Osteoblast (primary cell): ENCODE data around the gene DEFB129. TPM values are rescaled to one million over a fixed set of nuclear protein-coding genes. Genes with fewer than 3 reads are reported as not detected.
"Not testable (repeated sequence)": the region's sequence is repeated elsewhere in the genome, so short reads cannot be mapped to it uniquely, and the experiment has no call there.

Source experiments
- DNase-seq: peaks from one replicate; pipeline ENCODE4 v3.0.0; 2011; ENCODE audit warnings: low spot score, mixed read lengths; ENCODE audit not compliant: insufficient read length; ENCODE audit errors: missing footprints
- H2AFZ ChIP-seq: 2 replicates; pipeline ENCODE4 v1.6.0; 2011; ENCODE audit warnings: mild to moderate bottlenecking, low read length
- H3K27ac ChIP-seq: 2 replicates; pipeline ENCODE4 v1.5.1; 2011; ENCODE audit warnings: mild to moderate bottlenecking, low read depth, low read length, moderate library complexity
- H3K27me3 ChIP-seq: 2 replicates; pipeline ENCODE4 v1.6.0; 2012; ENCODE audit warnings: mild to moderate bottlenecking, control low read depth, inconsistent platforms, low read length, moderate library complexity; ENCODE audit not compliant: insufficient read depth
- H3K36me3 ChIP-seq: 2 replicates; pipeline ENCODE4 v1.5.1; 2011; ENCODE audit warnings: mild to moderate bottlenecking, low read length, control low read depth, moderate library complexity; ENCODE audit not compliant: insufficient read depth
- H3K4me1 ChIP-seq: 2 replicates; pipeline ENCODE4 v1.5.1; 2011; ENCODE audit warnings: mild to moderate bottlenecking, low read length, control low read depth, moderate library complexity; ENCODE audit not compliant: insufficient read depth
- H3K4me2 ChIP-seq: 2 replicates; pipeline ENCODE4 v1.6.0; 2011; ENCODE audit warnings: mild to moderate bottlenecking, low read length; ENCODE audit not compliant: insufficient read depth
- H3K4me3 ChIP-seq: fragments of 200-600 bp; sonication (generic); 3 replicates; pipeline ENCODE4 v1.5.1; 2012; ENCODE audit warnings: mild to moderate bottlenecking, low read length, inconsistent platforms; ENCODE audit not compliant: insufficient read depth
- H3K79me2 ChIP-seq: 2 replicates; pipeline ENCODE4 v1.6.0; 2012; ENCODE audit warnings: mild to moderate bottlenecking, low read length, control low read depth, inconsistent platforms; ENCODE audit not compliant: insufficient read depth
- H3K9me3 ChIP-seq: 2 replicates; pipeline ENCODE4 v1.5.1; 2011; ENCODE audit warnings: low read depth, low read length, control low read depth
- H4K20me1 ChIP-seq: 2 replicates; pipeline ENCODE4 v1.6.0; 2012; ENCODE audit warnings: mild to moderate bottlenecking, low read length, control low read depth; ENCODE audit not compliant: insufficient read depth
- total RNA-seq: library from RNA; depleted of rRNA; stranded (reverse); fragments of >200 nt; gene quantifications from 2 replicates; pipeline ENCODE4 v1.2.3, GENCODE V29; 2012
- TF ChIP-seq, protein P1 (sequence below): IDR thresholded peaks from 2 replicates; pipeline ENCODE4 v1.5.1; 2011; ENCODE audit warnings: mild to moderate bottlenecking, low read depth, low read length, moderate library complexity; ENCODE audit errors: extremely low read depth

Gene DEFB129
- total RNA-seq, 1 donor: not detected

DNA sequence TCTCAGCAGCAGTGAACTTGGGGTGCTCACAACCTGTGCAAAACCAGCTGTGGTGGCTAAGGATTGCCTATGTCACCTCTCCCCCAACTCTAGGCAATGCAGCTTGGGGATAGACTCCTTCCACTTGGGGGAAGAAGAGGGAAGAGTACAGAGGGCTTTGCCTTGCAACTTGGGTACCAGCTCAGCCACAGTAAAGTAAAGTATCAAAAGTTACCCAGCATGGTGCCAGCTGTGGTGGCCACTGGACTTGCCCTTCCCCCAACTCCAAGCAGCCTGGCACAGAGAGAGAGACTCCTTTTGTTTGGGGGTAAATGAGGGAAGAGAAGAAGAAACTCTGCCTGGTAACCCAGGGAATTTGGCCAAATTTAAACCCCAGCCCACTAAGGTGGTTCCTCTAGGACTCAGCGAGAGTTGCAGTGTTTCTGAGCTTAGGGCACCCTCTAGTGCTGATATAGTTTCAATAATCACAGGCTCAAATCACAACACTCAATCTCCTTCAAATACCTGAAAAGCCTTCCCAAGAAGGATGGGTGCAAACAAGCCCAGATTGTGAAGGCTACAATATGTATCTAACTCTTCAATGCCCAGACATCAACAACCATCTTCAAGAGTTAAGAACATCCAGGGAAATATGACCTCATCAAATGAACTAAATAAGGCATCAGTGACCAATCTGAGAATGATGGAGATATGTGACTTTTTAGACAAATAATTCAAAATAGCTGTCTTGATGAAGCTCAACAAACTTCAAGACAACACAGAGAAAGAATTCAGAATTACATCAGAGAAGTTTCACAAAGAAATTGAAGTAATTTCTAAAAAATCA, 7.6 kb upstream of the DEFB129 start:
- no peaks in the 10 kb centered on the region for H3K79me2 ChIP-seq
- no peak overlapping the region for H3K4me3 ChIP-seq
- H3K4me1 ChIP-seq: no peaks in the 10 kb centered on the region
- TF ChIP-seq, protein P1, sequence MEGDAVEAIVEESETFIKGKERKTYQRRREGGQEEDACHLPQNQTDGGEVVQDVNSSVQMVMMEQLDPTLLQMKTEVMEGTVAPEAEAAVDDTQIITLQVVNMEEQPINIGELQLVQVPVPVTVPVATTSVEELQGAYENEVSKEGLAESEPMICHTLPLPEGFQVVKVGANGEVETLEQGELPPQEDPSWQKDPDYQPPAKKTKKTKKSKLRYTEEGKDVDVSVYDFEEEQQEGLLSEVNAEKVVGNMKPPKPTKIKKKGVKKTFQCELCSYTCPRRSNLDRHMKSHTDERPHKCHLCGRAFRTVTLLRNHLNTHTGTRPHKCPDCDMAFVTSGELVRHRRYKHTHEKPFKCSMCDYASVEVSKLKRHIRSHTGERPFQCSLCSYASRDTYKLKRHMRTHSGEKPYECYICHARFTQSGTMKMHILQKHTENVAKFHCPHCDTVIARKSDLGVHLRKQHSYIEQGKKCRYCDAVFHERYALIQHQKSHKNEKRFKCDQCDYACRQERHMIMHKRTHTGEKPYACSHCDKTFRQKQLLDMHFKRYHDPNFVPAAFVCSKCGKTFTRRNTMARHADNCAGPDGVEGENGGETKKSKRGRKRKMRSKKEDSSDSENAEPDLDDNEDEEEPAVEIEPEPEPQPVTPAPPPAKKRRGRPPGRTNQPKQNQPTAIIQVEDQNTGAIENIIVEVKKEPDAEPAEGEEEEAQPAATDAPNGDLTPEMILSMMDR: peak; percentile 32
- H3K36me3 ChIP-seq: no peaks in the 10 kb centered on the region
- H4K20me1 ChIP-seq: no peaks in the 10 kb centered on the region
- H3K27ac ChIP-seq: no peak overlapping the region
- no peaks in the 10 kb centered on the region for H3K9me3 ChIP-seq
- no peak overlapping the region for H3K4me2 ChIP-seq
- H3K27me3 ChIP-seq: no peaks in the 10 kb centered on the region
- DNase-seq: peak; percentile 22
- H2AFZ ChIP-seq: no peak overlapping the region

DNA sequence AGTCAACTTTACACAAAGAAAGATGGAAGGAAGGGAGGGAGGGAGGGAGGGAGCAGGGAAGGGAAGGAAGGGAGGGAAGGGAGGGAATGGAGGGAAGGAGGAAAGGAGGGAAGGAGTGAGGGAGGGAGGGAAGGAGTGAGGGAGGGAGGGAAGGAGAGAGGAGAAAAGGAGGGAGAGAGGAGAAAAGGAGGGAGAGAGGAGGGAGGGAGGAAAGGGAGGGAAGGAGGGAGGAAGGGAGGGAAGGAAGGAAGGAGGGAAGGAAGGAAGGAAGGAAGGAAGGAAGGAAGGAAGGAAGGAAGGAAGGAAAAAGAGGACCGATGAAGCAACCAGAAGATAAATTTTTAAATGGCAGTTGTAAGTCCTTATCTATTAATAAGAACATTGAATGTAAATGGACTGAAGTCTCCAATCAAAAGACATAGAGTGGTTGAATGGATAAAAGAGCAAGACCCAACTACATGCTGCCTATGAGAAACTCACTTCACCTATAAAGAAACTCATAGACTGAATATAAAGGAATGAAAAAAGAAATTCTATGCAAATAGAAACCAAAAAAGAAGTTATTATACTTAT, 5.7 kb upstream of the DEFB129 start:
- Histone ChIP-seq H4K20me1 (no peaks in the 10 kb centered on the region), H3K36me3 (no peaks in the 10 kb centered on the region), H3K79me2 (no peaks in the 10 kb centered on the region), H3K27me3 (no peaks in the 10 kb centered on the region), H2AFZ (no peak overlapping the region), H3K9me3 (no peaks in the 10 kb centered on the region), H3K4me1 (no peaks in the 10 kb centered on the region), H3K27ac (no peak overlapping the region), H3K4me2 (no peak overlapping the region), H3K4me3 (no peak overlapping the region)
- no peak for DNase-seq
- TF ChIP-seq, protein P1: no peak

- not testable (repeated sequence) for H4K20me1 ChIP-seq, H3K4me3 ChIP-seq, H3K9me3 ChIP-seq
These were observed 1.2 kb upstream of the DEFB129 start for GRCh38 chr20:225879-226278.

DNA sequence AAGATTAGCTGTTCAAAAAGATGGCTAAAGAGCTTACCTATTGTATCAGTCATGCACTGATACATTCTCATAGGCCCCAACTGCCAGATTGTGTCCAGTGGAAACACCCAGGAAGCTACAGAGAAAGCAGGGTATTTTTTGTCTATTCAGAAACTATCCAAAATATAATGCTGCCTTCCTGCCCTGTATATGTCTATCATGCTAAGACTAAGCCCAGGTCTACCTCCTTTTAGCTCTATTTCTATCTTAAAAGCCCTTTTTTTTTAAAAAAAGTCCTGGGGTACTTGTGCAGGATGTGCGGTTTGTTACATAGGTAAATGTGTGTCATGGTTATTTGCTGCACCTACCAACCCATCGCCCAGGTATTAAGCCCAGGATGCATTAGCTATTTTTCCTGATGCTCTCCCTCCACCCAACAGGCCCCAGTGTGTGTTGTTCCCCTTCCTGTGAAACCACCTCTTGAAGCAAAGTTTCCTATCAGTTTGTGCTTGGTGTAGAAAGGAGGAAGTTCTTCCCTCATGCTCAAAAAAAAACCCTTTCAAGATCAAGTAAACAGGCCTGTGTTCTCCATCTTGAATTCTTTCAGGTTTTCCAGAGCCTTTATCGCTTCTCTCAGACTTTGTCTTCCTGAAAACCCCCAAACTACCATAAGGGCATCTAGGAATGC, 514 bp downstream of the DEFB129 start:
- Histone ChIP-seq H3K27ac (no peak overlapping the region), H3K4me1 (no peaks in the 10 kb centered on the region), H3K36me3 (no peaks in the 10 kb centered on the region), H3K4me2 (no peak overlapping the region), H4K20me1 (no peaks in the 10 kb centered on the region), H2AFZ (no peak overlapping the region), H3K9me3 (no peaks in the 10 kb centered on the region), H3K27me3 (no peaks in the 10 kb centered on the region), H3K4me3 (no peak overlapping the region), H3K79me2 (no peaks in the 10 kb centered on the region)
- no peak for DNase-seq
- TF ChIP-seq, protein P1: no peak

More at GRCh38 chr20:225879-226278, 1.2 kb upstream of the DEFB129 start:
- H2AFZ ChIP-seq, H3K36me3 ChIP-seq, H3K4me2 ChIP-seq, H3K79me2 ChIP-seq, H3K27ac ChIP-seq, H3K4me1 ChIP-seq, DNase-seq, H3K27me3 ChIP-seq: not testable (repeated sequence)
